Ovary (tissue), 9 donors: ENCODE results near the gene MOSMO. TPM values are rescaled to one million over a fixed set of nuclear protein-coding genes. Genes with fewer than 3 reads are reported as not detected.
A peak's percentile ranks its signal among the peaks of the same experiment; 100 is the strongest.

Source experiments
- DNase-seq, 5 donors: peaks; one replicate each; pipeline ENCODE4 v3.0.0-alpha.2; 2019 to 2020
- H3K27ac ChIP-seq, 2 donors: fragments of 200-600 bp; one replicate each; pipeline versions ENCODE4 v1.5.1 to v1.8.0; 2019 to 2022
- H3K27me3 ChIP-seq: fragments of 200-600 bp; one replicate; pipeline ENCODE4 v1.8.0; 2022
- H3K36me3 ChIP-seq: fragments of 200-600 bp; sonication (generic); one replicate; pipeline ENCODE4 v1.5.1; 2019
- H3K4me1 ChIP-seq: one replicate; pipeline ENCODE4 v1.8.1; 2013; ENCODE audit warnings: mild to moderate bottlenecking, moderate library complexity; ENCODE audit not compliant: insufficient read depth
- H3K4me3 ChIP-seq: fragments of 200-600 bp; sonication (generic); one replicate; pipeline ENCODE4 v1.5.1; 2017
- H3K9me3 ChIP-seq, 2 donors: fragments of 200-600 bp in 1 of 2; sonication (generic) in 1 of 2; one replicate each; pipeline versions ENCODE4 v1.5.1 to v1.8.1; 2013 to 2019; ENCODE audit warnings: mild to moderate bottlenecking in 1 of 2, moderate library complexity in 1 of 2
- EP300 ChIP-seq: sonication (generic); formaldehyde crosslinking; IDR thresholded peaks from one replicate; pipeline ENCODE4 v1.6.1; 2017; ENCODE audit warnings: antibody characterized with exemption
- POLR2A ChIP-seq: fragments of 450-650 bp; IDR thresholded peaks from one replicate; pipeline ENCODE4 v1.6.1; 2017; ENCODE audit warnings: antibody characterized with exemption, mild to moderate bottlenecking, moderate library complexity
- WGBS, 3 donors: extraction: QIAGEN DNeasy Blood & Tissue Kit in 1 of 3; methylation state at CpG; one replicate each; pipeline versions ENCODE4 v1.1.5 to v1.1.7; 2013 to 2017; 5-methylcytosine and 5-hydroxymethylcytosine counted together
- intact Hi-C, 4 donors: fragments of 100-400 bp; cut with DNase I; formaldehyde crosslinking; loops; one replicate each; pipeline versions ENCODE4 v1.11.0 to v1.15.1; 2022 to 2023
- polyA plus RNA-seq, 2 donors: library from polyadenylated mRNA; stranded (reverse); fragments of 200-250 nt in 1 of 2; fragments of 350-450 nt in 1 of 2; fragmentation: Illumina TruSeq in 1 of 2; extraction: RNeasy Lipid Tissue Mini Kit (QIAGEN cat#74804) in 1 of 2; gene quantifications; one replicate each; pipeline ENCODE4 v1.2.3, GENCODE V29; 2013 to 2014
- total RNA-seq, 7 donors: library from RNA; depleted of rRNA in 2 of 7; stranded (reverse); fragments of >200 nt in 2 of 7; fragmentation: NEBNext Ultra II Directional in 3 of 7; extraction: Animal tissue kit (Norgen Biotek cat#: 25700) in 3 of 7; gene quantifications; one replicate each; pipeline versions ENCODE4 v1.1.0 to v1.2.4, GENCODE V29; 2016 to 2023
- TF ChIP-seq, protein P1 (sequence below), 3 donors: fragments of 450-650 bp in 2 of 3; fragments of 200-600 bp in 1 of 3; IDR thresholded peaks; one replicate each; pipeline versions ENCODE4 v1.5.1 to v1.8.0; 2016 to 2022; ENCODE audit warnings: antibody characterized with exemption in 3 of 3, mild to moderate bottlenecking in 1 of 3
- donor health status: DM: no; HTN: no; CAD: no; lungs with moderate emphysema.
- donor health status: DM: no; HTN: no; CAD: no.
- donor health status: Bipolar disorder and iron deficiency.
- donor health status: DM: yes; HTN: yes; CAD: no.
- donor health status: DM: no; HTN: no; CAD: no.
- donor health status: DM: yes; HTN: yes; CAD: no.

The MOSMO gene
- total and polyA plus RNA-seq, 9 donors, result 11.6 to 33.3 (median 18.2) TPM

DNA sequence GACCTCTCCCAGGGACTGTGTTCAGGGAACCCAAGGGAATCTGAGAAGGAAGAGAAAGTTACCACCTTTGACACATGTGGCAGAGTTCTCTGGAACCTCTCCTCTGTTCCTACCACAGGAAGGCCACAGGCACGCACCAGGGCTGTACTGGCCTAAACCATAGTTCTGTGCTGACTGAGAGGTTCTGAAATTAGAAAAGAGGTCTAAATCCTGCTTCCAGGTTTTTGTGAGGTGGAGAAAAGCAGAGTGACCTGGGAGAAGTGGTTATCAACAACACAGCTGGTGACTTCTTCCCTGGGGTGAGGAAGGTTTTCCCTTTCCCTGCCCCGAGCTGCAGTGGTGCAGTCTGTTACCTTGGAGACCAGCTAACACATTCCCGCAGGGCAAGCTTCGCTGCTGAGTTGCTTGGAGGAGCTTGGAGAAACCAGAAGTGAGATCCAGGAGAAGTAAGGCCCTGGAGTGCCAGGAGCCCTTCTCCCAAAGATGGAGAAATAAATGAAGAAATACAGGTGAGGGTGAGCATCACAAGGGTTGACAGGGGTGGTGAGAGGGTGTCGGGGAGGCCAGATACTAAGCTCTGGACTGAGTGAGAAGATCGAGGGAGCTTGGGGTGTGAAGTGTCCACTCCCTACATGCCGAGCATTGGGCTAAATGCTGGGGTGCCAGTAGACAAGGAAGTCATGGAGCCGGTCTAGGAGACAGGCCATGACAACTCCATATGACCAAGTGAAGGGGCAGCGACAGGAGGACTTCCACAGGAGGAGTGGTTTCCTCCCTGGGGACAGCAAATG is 84.4 kb downstream of the MOSMO start, which contains the start of gene VWA3A:
Gene VWA3A (plus strand): TSS at position 399 of the 791 bp plus-strand sequence. CDS start 97 bp downstream, at position 496.
- 40 to 42% (median 40%) methylated on average over 9 of the region's 9 CpGs for WGBS, 3 donors
- intact Hi-C loops, result no loop called here
- H3K9me3 ChIP-seq, result no peaks in the 10 kb centered on the region
- peaks cover 2% of the 10 kb centered on the region for H3K4me1 ChIP-seq
- DNase-seq, result no peak
- no peaks in the 10 kb centered on the region for H3K27me3 ChIP-seq
- H3K4me3 ChIP-seq, result no peak within 1 kb of the TSS
- TF ChIP-seq POLR2A (no peak), EP300 (no peak)
- TF ChIP-seq, protein P1, sequence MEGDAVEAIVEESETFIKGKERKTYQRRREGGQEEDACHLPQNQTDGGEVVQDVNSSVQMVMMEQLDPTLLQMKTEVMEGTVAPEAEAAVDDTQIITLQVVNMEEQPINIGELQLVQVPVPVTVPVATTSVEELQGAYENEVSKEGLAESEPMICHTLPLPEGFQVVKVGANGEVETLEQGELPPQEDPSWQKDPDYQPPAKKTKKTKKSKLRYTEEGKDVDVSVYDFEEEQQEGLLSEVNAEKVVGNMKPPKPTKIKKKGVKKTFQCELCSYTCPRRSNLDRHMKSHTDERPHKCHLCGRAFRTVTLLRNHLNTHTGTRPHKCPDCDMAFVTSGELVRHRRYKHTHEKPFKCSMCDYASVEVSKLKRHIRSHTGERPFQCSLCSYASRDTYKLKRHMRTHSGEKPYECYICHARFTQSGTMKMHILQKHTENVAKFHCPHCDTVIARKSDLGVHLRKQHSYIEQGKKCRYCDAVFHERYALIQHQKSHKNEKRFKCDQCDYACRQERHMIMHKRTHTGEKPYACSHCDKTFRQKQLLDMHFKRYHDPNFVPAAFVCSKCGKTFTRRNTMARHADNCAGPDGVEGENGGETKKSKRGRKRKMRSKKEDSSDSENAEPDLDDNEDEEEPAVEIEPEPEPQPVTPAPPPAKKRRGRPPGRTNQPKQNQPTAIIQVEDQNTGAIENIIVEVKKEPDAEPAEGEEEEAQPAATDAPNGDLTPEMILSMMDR (IDR thresholded peaks at IDR 0.05), result no peak
- H3K36me3 ChIP-seq, result no peaks in the 10 kb centered on the region
- no peak within 1 kb of the TSS for H3K27ac ChIP-seq

DNA sequence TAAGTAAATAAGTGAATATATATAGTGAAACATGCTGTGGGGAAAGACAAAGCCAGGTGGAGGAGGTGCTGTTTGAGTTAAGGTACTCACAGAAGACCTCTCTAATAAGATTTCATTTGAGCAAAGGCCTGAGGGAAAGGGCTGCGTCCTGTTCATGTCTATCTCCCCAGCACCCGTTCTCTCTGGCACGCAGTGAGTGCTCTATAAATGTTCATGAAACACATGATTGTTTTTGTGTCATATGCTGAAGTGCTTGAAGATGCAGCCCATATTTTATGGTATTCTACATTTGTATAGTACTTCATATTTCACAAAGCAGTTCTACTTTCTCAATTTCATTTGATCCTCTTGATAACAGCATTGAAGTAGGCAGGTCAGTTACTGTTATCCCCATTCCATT is 85.4 kb downstream of the MOSMO start:
- no peaks in the 10 kb centered on the region for H3K27me3 ChIP-seq
- no peak overlapping the region for H3K27ac ChIP-seq
- 78 to 86% (median 82%) methylated on average over 3 of the region's 3 CpGs for WGBS, 3 donors
- H3K4me3 ChIP-seq, result no peak overlapping the region
- H3K36me3 ChIP-seq, result no peaks in the 10 kb centered on the region
- no peak for DNase-seq
- intact Hi-C loops, result no loop called here
- TF ChIP-seq POLR2A, result no peak
- TF ChIP-seq EP300, result no peak
- TF ChIP-seq, protein P1 (IDR thresholded peaks at IDR 0.05), result no peak
- peaks cover 2% of the 10 kb centered on the region for H3K4me1 ChIP-seq
- no peaks in the 10 kb centered on the region for H3K9me3 ChIP-seq

DNA sequence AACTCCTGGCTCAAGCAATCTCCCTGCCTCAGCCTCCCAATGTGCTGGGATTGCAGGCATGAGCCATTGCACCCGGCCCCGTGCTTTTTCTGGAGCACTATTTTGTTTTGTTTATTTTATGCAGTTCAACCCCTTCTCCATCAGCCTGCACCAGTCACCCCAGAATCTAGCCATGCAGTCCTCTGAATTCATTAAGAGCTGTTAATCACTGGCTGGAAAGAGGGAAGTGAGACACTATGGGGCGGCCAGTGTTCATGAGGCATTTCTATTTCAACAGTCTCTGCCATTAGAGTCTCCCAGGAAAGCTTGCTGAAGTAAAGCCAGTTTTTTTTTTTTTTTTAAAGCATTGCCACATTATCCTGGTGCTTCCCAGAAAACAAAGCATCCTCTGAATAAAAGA is 86.1 kb downstream of the MOSMO start:
- TF ChIP-seq, protein P1 (IDR thresholded peaks at IDR 0.05), result no peak
- no peak for TF ChIP-seq EP300
- TF ChIP-seq POLR2A, result no peak
- H3K27ac ChIP-seq, result no peak overlapping the region
- no peaks in the 10 kb centered on the region for H3K9me3 ChIP-seq
- H3K4me3 ChIP-seq, result no peak overlapping the region
- H3K4me1 ChIP-seq, result peaks cover 2% of the 10 kb centered on the region
- intact Hi-C loops, result no loop called here
- no peaks in the 10 kb centered on the region for H3K36me3 ChIP-seq
- WGBS, 3 donors, result 64 to 72% (median 69%) methylated on average over 3 of the region's 3 CpGs
- no peaks in the 10 kb centered on the region for H3K27me3 ChIP-seq
- DNase-seq, result no peak

DNA sequence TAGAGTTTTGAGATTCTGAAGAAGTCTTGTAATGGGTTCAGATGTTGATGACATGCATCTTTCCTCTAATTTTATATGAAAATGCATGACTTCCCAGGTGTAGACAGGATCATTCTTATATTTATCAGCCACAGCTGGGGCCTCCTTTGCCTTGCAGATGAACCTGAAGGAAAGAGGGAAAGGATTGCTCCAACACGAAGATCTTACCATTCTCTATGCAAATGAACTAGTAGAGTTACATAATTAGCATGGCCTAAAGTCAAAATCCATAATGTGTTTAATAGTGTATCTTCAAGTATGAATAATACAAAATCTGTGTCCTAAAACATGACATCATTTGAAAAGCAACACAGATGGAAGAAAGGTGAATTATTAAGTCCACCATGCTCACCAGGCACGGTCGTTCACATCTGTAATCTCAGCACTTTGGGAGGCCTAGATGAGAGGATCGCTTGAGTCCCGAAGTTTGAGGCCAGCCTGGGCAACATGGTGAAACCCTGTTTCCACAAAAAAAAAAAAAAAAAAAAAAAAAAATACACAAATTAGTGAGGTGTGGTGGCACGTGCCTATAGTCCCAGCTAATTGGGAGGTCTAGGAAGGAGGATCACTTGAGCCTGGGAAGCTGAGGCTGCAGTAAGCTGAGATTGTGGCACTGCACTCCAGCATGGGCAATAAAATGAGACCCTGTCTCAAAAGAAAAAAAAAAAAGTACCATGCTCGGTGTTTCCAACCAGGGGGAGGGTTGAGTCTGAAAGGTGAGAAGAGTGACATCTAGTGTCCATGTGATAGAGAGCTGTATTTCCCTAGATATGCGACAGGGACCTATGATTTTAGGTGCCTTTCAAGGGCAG is 90.7 kb downstream of the MOSMO start:
- Histone ChIP-seq H3K27ac (no peak overlapping the region), H3K9me3 (no peaks in the 10 kb centered on the region), H3K4me1 (no peaks in the 10 kb centered on the region), H3K27me3 (no peaks in the 10 kb centered on the region), H3K36me3 (no peaks in the 10 kb centered on the region), H3K4me3 (no peak overlapping the region)
- TF ChIP-seq EP300, result no peak
- TF ChIP-seq, protein P1 (IDR thresholded peaks at IDR 0.05), result peak in 1 of 3 donors; percentile 20
- no peak for DNase-seq
- intact Hi-C loops, result no loop called here
- 44 to 51% (median 47%) methylated on average over 8 of the region's 8 CpGs for WGBS, 3 donors
